Smooth muscle cell (in vitro differentiated cells): ENCODE measurements around the gene KDM6B. TPM values are rescaled to one million over a fixed set of nuclear protein-coding genes. Genes with fewer than 3 reads are reported as not detected.

Source experiments
- DNase-seq: peaks from one replicate; lab custom pipeline; 2025; ENCODE audit not compliant: unreplicated experiment; lab: John Stamatoyannopoulos, UW
- H2AFZ ChIP-seq: fragments of 200-600 bp; sonication (generic); 2 replicates; pipeline ENCODE4 v1.6.0; 2016; ENCODE audit warnings: antibody characterized with exemption, low read depth, mild to moderate bottlenecking
- H3F3A ChIP-seq: fragments of 200-600 bp; sonication (generic); 2 replicates; pipeline ENCODE4 v1.6.0; 2017; ENCODE audit warnings: antibody characterized with exemption, low read depth
- H3K27ac ChIP-seq: fragments of 200-600 bp; sonication (generic); 2 replicates; pipeline ENCODE4 v1.5.1; 2016; ENCODE audit warnings: low read depth, mild to moderate bottlenecking
- H3K27me3 ChIP-seq: fragments of 200-600 bp; sonication (generic); 2 replicates; pipeline ENCODE4 v1.6.1; 2016; ENCODE audit warnings: low read depth, mild to moderate bottlenecking
- H3K36me3 ChIP-seq: fragments of 200-600 bp; sonication (generic); 2 replicates; pipeline ENCODE4 v1.5.1; 2016; ENCODE audit warnings: low read depth
- H3K4me1 ChIP-seq: fragments of 200-600 bp; sonication (generic); 2 replicates; pipeline ENCODE4 v1.5.1; 2016; ENCODE audit warnings: low read depth
- H3K4me2 ChIP-seq: fragments of 200-600 bp; sonication (generic); 2 replicates; pipeline ENCODE4 v1.6.0; 2016; ENCODE audit warnings: mild to moderate bottlenecking
- H3K4me3 ChIP-seq: fragments of 200-600 bp; sonication (generic); 2 replicates; pipeline ENCODE4 v1.5.1; 2016; ENCODE audit warnings: mild to moderate bottlenecking
- H3K79me2 ChIP-seq: fragments of 200-600 bp; sonication (generic); 2 replicates; pipeline ENCODE4 v1.6.0; 2016; ENCODE audit warnings: low read depth, mild to moderate bottlenecking
- H3K9ac ChIP-seq: fragments of 200-600 bp; sonication (generic); 2 replicates; pipeline ENCODE4 v1.6.0; 2016; ENCODE audit warnings: low read depth
- H3K9me3 ChIP-seq: fragments of 200-600 bp; sonication (generic); replicated peaks from 2 replicates; pipeline ENCODE4 v1.5.1; 2016; ENCODE audit warnings: low read depth
- H4K20me1 ChIP-seq: fragments of 200-600 bp; sonication (generic); 2 replicates; pipeline ENCODE4 v1.6.0; 2016; ENCODE audit warnings: low read depth
- CTCF ChIP-seq: fragments of 200-600 bp; sonication (generic); IDR thresholded peaks from 2 replicates; pipeline ENCODE4 v1.5.1; 2017; ENCODE audit warnings: borderline replicate concordance, mild to moderate bottlenecking, antibody characterized with exemption; ENCODE audit not compliant: insufficient read depth, poor library complexity, severe bottlenecking
- WGBS: methylation state at CpG from one replicate; pipeline ENCODE4 v1.1.7; 2016; ENCODE audit warnings: low lambda C conversion rate; 5-methylcytosine and 5-hydroxymethylcytosine counted together
- polyA plus RNA-seq: library from polyadenylated mRNA; unstranded; fragments of >200 nt; fragmentation: Nextera tagmentation; extraction: Ambion mirVana; gene quantifications from 2 replicates; pipeline ENCODE4 v1.2.1, GENCODE V29; 2016
- total RNA-seq: library from RNA; depleted of rRNA; stranded (reverse); fragments of >200 nt; gene quantifications from 2 replicates; pipeline ENCODE4 v1.2.3, GENCODE V29; 2014

Gene KDM6B
- total and polyA plus RNA-seq, 2 experiments from 2014 or later, result 5.8 to 9.1 TPM

DNA sequence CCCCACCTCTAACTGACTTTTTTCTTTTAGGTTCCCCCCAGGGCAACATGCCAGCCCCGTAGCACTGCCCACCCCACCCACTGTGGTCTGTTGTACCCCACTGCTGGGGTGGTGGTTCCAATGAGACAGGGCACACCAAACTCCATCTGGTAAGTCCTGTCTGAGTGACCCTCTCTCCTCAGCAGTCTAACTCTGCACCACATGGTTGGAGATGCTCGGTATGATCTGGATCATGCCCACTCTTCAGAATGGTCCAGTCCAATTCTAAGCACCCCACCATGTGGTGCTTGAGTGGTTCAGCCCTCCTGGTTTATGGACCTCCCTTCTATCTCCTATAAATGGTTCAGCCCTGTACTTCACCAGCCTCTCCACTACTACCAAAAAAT, 5.9 kb downstream of the KDM6B start:
- no peak for DNase-seq
- no peak overlapping the region for H3K4me3 ChIP-seq

DNA sequence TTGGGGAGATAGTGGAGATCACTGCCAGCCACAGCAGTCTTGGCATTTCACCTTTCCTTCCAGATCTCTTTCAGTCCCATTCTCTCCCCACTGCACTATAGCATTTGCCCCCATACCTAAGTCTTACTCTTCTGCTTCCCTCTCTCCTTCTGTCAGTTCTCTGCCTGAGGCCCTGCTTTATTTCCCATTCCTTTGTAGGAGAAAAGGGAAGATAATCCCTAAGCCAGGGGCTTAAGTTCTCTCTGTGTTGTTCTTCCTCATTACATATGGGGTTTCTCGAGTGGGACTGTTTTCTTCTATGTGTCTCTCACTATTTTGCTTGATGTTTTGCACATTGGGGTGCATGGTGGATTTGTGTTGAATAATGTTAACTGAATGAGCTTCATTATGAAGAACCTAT, 6.4 kb downstream of the KDM6B start:
- Histone ChIP-seq H3K9ac (peak overlapping the region; percentile 100), H3K79me2 (peaks cover 33% of the 10 kb centered on the region), H3K27me3 (no peaks in the 10 kb centered on the region), H3K9me3 (no peaks in the 10 kb centered on the region), H3K4me2 (peak overlapping the region; percentile 90), H4K20me1 (peaks cover 41% of the 10 kb centered on the region), H3K4me3 (no peak overlapping the region), H3K27ac (peak overlapping the region; percentile 100), H3K4me1 (peaks cover 31% of the 10 kb centered on the region), H3F3A (peaks cover 49% of the 10 kb centered on the region), H2AFZ (no peak overlapping the region), H3K36me3 (no peaks in the 10 kb centered on the region)
- no peak for TF ChIP-seq CTCF
- DNase-seq, result no peak
- WGBS, result 22% methylated on average over 1 of the region's 1 CpG

More for the DNA sequence above, 5.9 kb downstream of the KDM6B start:
- peaks cover 26% of the 10 kb centered on the region for H3K4me1 ChIP-seq
- peaks cover 28% of the 10 kb centered on the region for H3K79me2 ChIP-seq
- peak overlapping the region; percentile 100 for H3K9ac ChIP-seq
- peak overlapping the region; percentile 90 for H3K4me2 ChIP-seq
- TF ChIP-seq CTCF, result no peak
- no peaks in the 10 kb centered on the region for H3K27me3 ChIP-seq
- H3F3A ChIP-seq, result peaks cover 49% of the 10 kb centered on the region
- H3K9me3 ChIP-seq, result no peaks in the 10 kb centered on the region
- H3K36me3 ChIP-seq, result no peaks in the 10 kb centered on the region
- H3K27ac ChIP-seq, result peak overlapping the region; percentile 100
- H4K20me1 ChIP-seq, result peaks cover 35% of the 10 kb centered on the region
- H2AFZ ChIP-seq, result no peak overlapping the region
- WGBS, result 81% methylated on average over 2 of the region's 2 CpGs

DNA sequence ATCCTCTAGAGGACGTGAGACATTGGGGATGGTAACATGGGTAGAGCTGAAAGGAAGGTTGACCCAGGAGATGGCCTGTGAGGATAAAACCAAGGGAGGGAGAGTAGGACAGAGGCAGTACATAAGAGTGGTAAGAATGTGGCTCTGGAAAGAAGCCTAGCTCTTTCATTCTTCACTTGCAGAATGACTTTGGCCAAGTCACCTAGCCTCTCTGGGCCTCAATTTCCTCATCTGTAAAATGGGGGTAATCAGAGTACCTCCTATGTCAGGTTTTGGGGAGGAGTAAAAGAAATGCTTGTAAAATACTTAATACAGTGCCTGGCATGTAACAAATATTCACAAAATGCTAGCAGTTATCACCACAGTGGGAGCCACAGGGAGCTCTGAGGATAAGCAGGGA, 6.9 kb downstream of the KDM6B start:
- Histone ChIP-seq H3K36me3 (no peaks in the 10 kb centered on the region), H3K4me1 (peaks cover 32% of the 10 kb centered on the region), H3K9me3 (no peaks in the 10 kb centered on the region), H2AFZ (no peak overlapping the region), H4K20me1 (peaks cover 45% of the 10 kb centered on the region), H3K27me3 (no peaks in the 10 kb centered on the region), H3K27ac (peak overlapping the region; percentile 100), H3K4me2 (peak overlapping the region; percentile 90), H3K4me3 (peak overlapping the region; percentile 66), H3F3A (peaks cover 49% of the 10 kb centered on the region), H3K9ac (peak overlapping the region; percentile 100), H3K79me2 (peaks cover 38% of the 10 kb centered on the region)
- no peak for TF ChIP-seq CTCF
- DNase-seq, result no peak
- 48% methylated on average over 1 of the region's 1 CpG for WGBS

GRCh38 chr17:7841396-7841914, 7.4 kb downstream of the KDM6B start:
- H2AFZ ChIP-seq, result no peak overlapping the region
- TF ChIP-seq CTCF, result no peak
- 2% methylated on average over 18 of the region's 34 CpGs for WGBS
- no peaks in the 10 kb centered on the region for H3K27me3 ChIP-seq
- peaks cover 45% of the 10 kb centered on the region for H3F3A ChIP-seq
- H3K27ac ChIP-seq, result peak overlapping the region; percentile 100
- no peaks in the 10 kb centered on the region for H3K36me3 ChIP-seq
- peak overlapping the region; percentile 90 for H3K4me2 ChIP-seq
- H4K20me1 ChIP-seq, result peaks cover 51% of the 10 kb centered on the region
- peaks cover 32% of the 10 kb centered on the region for H3K4me1 ChIP-seq
- peak overlapping the region; percentile 100 for H3K9ac ChIP-seq
- peak overlapping the region; percentile 66 for H3K4me3 ChIP-seq
- H3K79me2 ChIP-seq, result peaks cover 43% of the 10 kb centered on the region
- DNase-seq, result peak; percentile 95
- H3K9me3 ChIP-seq, result no peaks in the 10 kb centered on the region
